H1 (cell line): Measurements from ENCODE around the gene EME2. TPM values are rescaled to one million over a fixed set of nuclear protein-coding genes. Genes with fewer than 3 reads are reported as not detected.

ENCODE experiments used
- CTCF ChIA-PET: fragments of 300-600 bp; sonication (Branson Sonifier 250); formaldehyde crosslinking; loops from one replicate; lab custom pipeline; 2021; ENCODE audit not compliant: partially characterized antibody; lab: Charles Lee
- POLR2A ChIA-PET: fragments of 300-600 bp; sonication (Branson Sonifier 250); formaldehyde crosslinking; loops from one replicate; lab custom pipeline; 2021; ENCODE audit warnings: inconsistent platforms; ENCODE audit not compliant: partially characterized antibody; lab: Charles Lee
- DNase-seq, 2 experiments: peaks; one replicate each; pipeline versions ENCODE4 v3.0.0 to v3.0.0-alpha.2; 2010 to 2022; ENCODE audit warnings: low spot score in 2 of 2, low read depth in 1 of 2, mixed read lengths in 1 of 2
- FAIRE-seq: peaks from 2 replicates; lab custom pipeline; 2011; peaks lifted over from hg19 to GRCh38; lab: Jason Lieb, UNC
- H2AFZ ChIP-seq: 2 replicates; pipeline ENCODE4 v1.8.1; 2012; ENCODE audit warnings: low read length, inconsistent platforms
- H2AK5ac ChIP-seq: 2 replicates; pipeline ENCODE4 v1.6.1; 2013; ENCODE audit warnings: low read depth, low read length
- H2BK120ac ChIP-seq: replicated peaks from 2 replicates; pipeline ENCODE3; 2013; ENCODE audit warnings: low read depth, low read length, inconsistent platforms
- H2BK12ac ChIP-seq: 2 replicates; pipeline ENCODE4 v1.6.1; 2013; ENCODE audit warnings: low read depth, low read length
- H2BK15ac ChIP-seq: 2 replicates; pipeline ENCODE4 v1.6.1; 2013; ENCODE audit warnings: low read length
- H2BK20ac ChIP-seq: 2 replicates; pipeline ENCODE4 v1.6.1; 2013; ENCODE audit warnings: low read length
- H2BK5ac ChIP-seq: 2 replicates; pipeline ENCODE4 v1.6.1; 2013; ENCODE audit warnings: low read depth, low read length
- H3K14ac ChIP-seq: 2 replicates; pipeline ENCODE4 v1.6.1; 2013; ENCODE audit warnings: inconsistent platforms; ENCODE audit not compliant: insufficient read length
- H3K18ac ChIP-seq: 2 replicates; pipeline ENCODE4 v1.6.1; 2013; ENCODE audit warnings: low read length; ENCODE audit errors: extremely low read depth
- H3K23ac ChIP-seq: 2 replicates; pipeline ENCODE4 v1.6.1; 2013; ENCODE audit warnings: inconsistent platforms; ENCODE audit not compliant: insufficient read length
- H3K23me2 ChIP-seq: 2 replicates; pipeline ENCODE4 v1.6.1; 2013; ENCODE audit warnings: low read depth, low read length
- H3K27ac ChIP-seq: 2 replicates; pipeline ENCODE4 v1.6.1; 2011; ENCODE audit warnings: low read depth, low read length, inconsistent platforms
- H3K27me3 ChIP-seq, 4 experiments: replicated peaks in 1 of 4; 1 replicate in 1 of 4; 2 replicates in 3 of 4; pipeline versions ENCODE4 v1.6.1 to v1.8.1; 2011 to 2013; ENCODE audit warnings: low read length in 3 of 4, mild to moderate bottlenecking in 3 of 4, inconsistent platforms in 2 of 4, mixed read lengths in 2 of 4, moderate library complexity in 1 of 4; ENCODE audit not compliant: control insufficient read depth in 3 of 4, insufficient read depth in 3 of 4; ENCODE audit errors: extremely low read depth in 1 of 4
- H3K36me3 ChIP-seq, 4 experiments: 2 replicates each; pipeline versions ENCODE4 v1.6.1 to v1.8.1; 2011 to 2013; ENCODE audit warnings: mild to moderate bottlenecking in 4 of 4, low read length in 3 of 4, moderate library complexity in 2 of 4, control low read depth in 1 of 4, inconsistent platforms in 1 of 4; ENCODE audit not compliant: insufficient read depth in 4 of 4, control insufficient read depth in 2 of 4
- H3K4ac ChIP-seq: replicated peaks from 2 replicates; pipeline ENCODE3; 2013; ENCODE audit warnings: low read length, low read depth, mixed read lengths, inconsistent platforms; ENCODE audit not compliant: insufficient read length
- H3K4me1 ChIP-seq, 4 experiments: replicated peaks in 1 of 4; 1 replicate in 1 of 4; 2 replicates in 3 of 4; pipeline versions ENCODE4 v1.6.1 to v1.8.1; 2011 to 2013; ENCODE audit warnings: low read length in 3 of 4, inconsistent platforms in 2 of 4, mixed read lengths in 1 of 4; ENCODE audit not compliant: insufficient read depth in 4 of 4, control insufficient read depth in 3 of 4
- H3K4me2 ChIP-seq, 2 experiments: 2 replicates each; pipeline versions ENCODE4 v1.6.1 to v1.8.1; 2011 to 2013; ENCODE audit warnings: low read depth in 2 of 2, low read length in 2 of 2, control low read depth in 1 of 2, inconsistent platforms in 1 of 2, mild to moderate bottlenecking in 1 of 2; ENCODE audit not compliant: insufficient read depth in 1 of 2
- H3K4me3 ChIP-seq, 4 experiments: fragments of 200-600, 300-600 bp in 1 of 4; sonication (generic), shearing (Covaris generic), sonication (Bioruptor Twin) in 1 of 4; 2 replicates each; pipeline versions ENCODE4 v1.5.1 to v1.8.1; 2011 to 2016; ENCODE audit warnings: low read length in 4 of 4, low read depth in 3 of 4, control low read depth in 2 of 4, inconsistent platforms in 2 of 4, mild to moderate bottlenecking in 2 of 4, mixed read lengths in 1 of 4, moderate library complexity in 1 of 4; ENCODE audit not compliant: insufficient read depth in 2 of 4; ENCODE audit errors: extremely low read depth in 1 of 4
- H3K56ac ChIP-seq: replicated peaks from 2 replicates; pipeline ENCODE3; 2013; ENCODE audit warnings: low read depth, mild to moderate bottlenecking, mixed read lengths, low read length, inconsistent platforms; ENCODE audit not compliant: insufficient read length
- H3K79me1 ChIP-seq: 2 replicates; pipeline ENCODE4 v1.6.1; 2013; ENCODE audit warnings: low read depth, low read length, control low read depth
- H3K79me2 ChIP-seq, 2 experiments: 2 replicates each; pipeline versions ENCODE4 v1.6.1 to v1.8.1; 2012 to 2013; ENCODE audit warnings: low read length in 2 of 2, mild to moderate bottlenecking in 2 of 2, inconsistent platforms in 1 of 2; ENCODE audit not compliant: insufficient read depth in 2 of 2, control insufficient read depth in 1 of 2
- H3K9ac ChIP-seq, 4 experiments: replicated peaks in 1 of 4; 1 replicate in 1 of 4; 2 replicates in 3 of 4; pipeline versions ENCODE4 v1.6.1 to v1.8.1; 2011 to 2013; ENCODE audit warnings: low read depth in 3 of 4, low read length in 3 of 4, control low read depth in 2 of 4, mild to moderate bottlenecking in 2 of 4, moderate library complexity in 2 of 4, inconsistent platforms in 1 of 4; ENCODE audit errors: extremely low read depth in 1 of 4
- H3K9me3 ChIP-seq, 2 experiments: 2 replicates each; pipeline versions ENCODE4 v1.6.1 to v1.8.1; 2012 to 2013; ENCODE audit warnings: mild to moderate bottlenecking in 2 of 2, moderate library complexity in 2 of 2, control low read depth in 1 of 2, inconsistent platforms in 1 of 2, low read depth in 1 of 2, low read length in 1 of 2, mixed read lengths in 1 of 2; ENCODE audit not compliant: insufficient read depth in 2 of 2
- H4K20me1 ChIP-seq, 2 experiments: replicated peaks in 1 of 2; 2 replicates each; pipeline versions ENCODE3 to v1.8.1; 2011 to 2013; ENCODE audit warnings: inconsistent platforms in 2 of 2, low read length in 2 of 2, mild to moderate bottlenecking in 1 of 2; ENCODE audit not compliant: insufficient read depth in 2 of 2, control insufficient read depth in 1 of 2
- H4K5ac ChIP-seq: 2 replicates; pipeline ENCODE4 v1.6.1; 2013; ENCODE audit warnings: low read length, low read depth, mixed read lengths, inconsistent platforms; ENCODE audit not compliant: insufficient read length
- H4K8ac ChIP-seq: 2 replicates; pipeline ENCODE4 v1.8.0; 2013; ENCODE audit warnings: mild to moderate bottlenecking, moderate library complexity, low read length, inconsistent platforms; ENCODE audit not compliant: insufficient read depth; ENCODE audit errors: extremely low read depth
- H4K91ac ChIP-seq: replicated peaks from 2 replicates; pipeline ENCODE3; 2013; ENCODE audit warnings: low read length, mixed read lengths, inconsistent platforms; ENCODE audit not compliant: insufficient read length
- WGBS, 2 experiments: shearing (Covaris generic) in 1 of 2; methylation state at CpG; one replicate each; pipeline versions ENCODE4 v1.1.6 to v1.1.7; 2013 to 2015; ENCODE audit warnings: low lambda C conversion rate in 2 of 2, mixed read lengths in 2 of 2, inconsistent platforms in 1 of 2, low coverage in 1 of 2, missing lambda C conversion rate in 1 of 2; ENCODE audit not compliant: insufficient replicate concordance in 2 of 2, insufficient coverage in 1 of 2, insufficient read length in 1 of 2; ENCODE audit errors: extremely low coverage in 1 of 2, missing lambda C conversion rate in 1 of 2; 5-methylcytosine and 5-hydroxymethylcytosine counted together
- polyA plus RNA-seq, 7 experiments: library from polyadenylated mRNA; depleted of rRNA in 3 of 7; stranded (reverse) in 5 of 7; unstranded in 2 of 7; fragments of >200 nt in 5 of 7; fragments of 200-250 nt in 2 of 7; gene quantifications; 1 replicate in 5 of 7; 2 replicates in 1 of 7; 4 replicates in 1 of 7; pipeline versions ENCODE4 v1.2.1 to v1.2.3, GENCODE V29; 2011 to 2013; ENCODE audit warnings: missing spikeins in 2 of 7, mixed read lengths in 2 of 7
- total RNA-seq: library from RNA; stranded (reverse); fragmentation: NEBNext Ultra II Directional; extraction: Animal tissue kit (Norgen Biotek cat#: 25700); gene quantifications from 2 replicates; pipeline ENCODE4 v1.2.1, GENCODE V29; 2021

The EME2 gene
- total and polyA plus RNA-seq, 2 of the 8 experiments (the other 6 are each of a cell fraction or from before 2014, with no cell fraction given) = 13.1 to 19.7 TPM

- Histone ChIP-seq H2BK15ac (no peak overlapping the region; the same call in 1 of the 2 replicates), H3K14ac (no peak overlapping the region), H3K18ac (no peak overlapping the region), H3K4me1 (0 out of 7 replicates have a peak, but pooled peaks cover 0 to 2% (median 0%) of the 10 kb centered on the region in 4 experiments), H2BK12ac (0 out of 2 replicates have a peak overlapping the region, but pooled peaks have one; percentile 71), H2AFZ (no peak overlapping the region), H3K56ac (no peak overlapping the region), H3K23ac (no peak overlapping the region), H3K9me3 (no peaks in the 10 kb centered on the region), H3K79me2 (no peaks in the 10 kb centered on the region; a peak in 2 of 4 replicates), H4K91ac (no peak overlapping the region), H3K4me2 (no peak overlapping the region), H3K36me3 (peaks cover 0 to 4% (median 1%) of the 10 kb centered on the region in 4 experiments; a peak in 4 of 8 replicates), H3K9ac (no peak overlapping the region), H4K5ac (no peak overlapping the region), H3K4ac (no peak overlapping the region), H3K27me3 (no peaks in the 10 kb centered on the region), H4K20me1 (peaks cover 0 to 15% of the 10 kb centered on the region in 2 experiments), H3K27ac (no peak overlapping the region), H3K79me1 (peaks cover 5% of the 10 kb centered on the region), H2BK5ac (peak overlapping the region; percentile 15; the same call in 1 of the 2 replicates), H4K8ac (no peak overlapping the region; the same call in 1 of the 2 replicates), H3K4me3 (no peak overlapping the region), H3K23me2 (no peaks in the 10 kb centered on the region), H2BK20ac (no peak overlapping the region), H2AK5ac (no peak overlapping the region), H2BK120ac (no peak overlapping the region)
- FAIRE-seq = no peak
- ChIA-PET CTCF (interaction anchor here (0.5 to 1.2 kb wide), 5 partner anchors 25 to 395 kb away, joined by 3 to 5 read pairs (median 3); no protein-coding TSS in a partner anchor), POLR2A (interaction anchor here (0.8 kb wide), 1 partner anchor 24 kb away, joined by 3 read pairs; no protein-coding TSS in a partner anchor)
- WGBS, 2 experiments = 94% methylated on average over 32 of the region's 32 CpGs; no CpG with 5 or more reads in 1 of the 2 experiments
- DNase-seq = no peak
These were observed 45.7 kb upstream of the EME2 start for GRCh38 chr16:1726661-1727502.
